ENCODE results near the gene C2orf92. TPM values are rescaled to one million over a fixed set of nuclear protein-coding genes. Genes with fewer than 3 reads are reported as not detected.

C2orf92 gene
- polyA plus RNA-seq, 2 of the 4 experiments (the other 2 are of a cell fraction) = 1.1 to 2.7 TPM

DNA sequence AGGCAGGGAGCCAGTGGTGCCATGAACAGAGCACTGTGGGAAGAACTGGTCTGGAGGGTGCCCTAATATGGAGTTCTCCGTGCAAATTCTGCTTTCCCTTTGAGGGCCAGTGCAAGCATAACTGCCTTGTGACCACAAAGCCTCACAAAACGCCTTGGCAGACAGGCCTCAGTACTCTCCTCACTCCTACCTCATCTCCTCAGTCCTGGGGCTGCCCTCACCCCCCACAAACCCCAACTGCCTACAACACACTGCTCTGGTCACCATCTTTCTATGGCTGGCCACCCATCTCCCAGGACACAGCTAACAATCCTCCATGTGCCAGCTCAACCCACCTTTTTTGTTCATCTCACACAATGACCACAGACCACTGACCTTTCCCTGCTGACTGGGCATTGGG, 14.7 kb upstream of the C2orf92 start (continued):
- TF ChIP-seq CBX2 (IDR thresholded peaks at IDR 0.05; ENCODE audit: borderline replicate concordance, low read depth) (no peak), CEBPB (IDR thresholded peaks at IDR 0.05) (no peak)

DNA sequence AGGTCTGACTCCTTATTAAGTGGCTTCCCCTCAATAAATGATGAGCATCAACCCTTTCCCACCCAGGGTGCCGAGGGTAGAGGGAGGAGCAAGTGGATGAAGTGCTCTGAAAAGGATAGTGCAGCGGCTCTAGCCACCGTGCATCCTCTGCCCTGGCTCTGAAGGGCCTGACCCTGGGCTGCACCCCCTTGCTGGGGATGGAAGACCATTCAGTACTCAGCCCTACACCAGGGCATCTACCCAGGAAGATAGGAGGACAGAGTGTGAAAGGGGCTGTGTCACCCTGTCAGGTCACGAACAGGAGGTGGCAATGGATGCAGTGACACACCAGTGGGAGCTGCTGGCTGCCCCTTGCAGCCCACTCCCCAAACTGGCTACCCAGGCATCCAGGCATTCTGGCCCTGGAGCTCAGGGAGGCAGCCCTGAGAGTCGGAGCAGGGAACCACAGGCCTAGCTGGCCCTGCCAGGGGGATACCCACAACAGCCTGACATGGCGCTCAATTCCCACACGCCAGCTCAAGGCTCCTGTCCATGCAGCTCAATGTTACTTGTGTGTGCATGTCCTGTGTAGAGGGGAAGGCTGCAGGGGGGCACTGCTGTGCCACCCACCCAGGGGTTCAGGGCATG, 13.3 kb upstream of the C2orf92 start:
- no peak for ATAC-seq
- Histone ChIP-seq H3K4me1 (no peaks in the 10 kb centered on the region), H3K9me3 (peaks cover 15% of the 10 kb centered on the region), H3K27ac (no peak overlapping the region), H3K4me3 (no peak overlapping the region), H3K4me2 (no peak overlapping the region)
- no peak for DNase-seq (ENCODE audit: low read depth in 1 of 2, low spot score in 1 of 2)
- WGBS (ENCODE audit: missing lambda C conversion rate) = 89% methylated on average over 5 of the region's 7 CpGs
- no peak for TF ChIP-seq POLR2AphosphoS2 (conservative IDR thresholded peaks at IDR 0.05; ENCODE audit: low read length)
- no peak for TF ChIP-seq CBX2 (IDR thresholded peaks at IDR 0.05; ENCODE audit: borderline replicate concordance, low read depth)
- TF ChIP-seq JUN (IDR thresholded peaks at IDR 0.05) = no peak
- TF ChIP-seq PHF8 (IDR thresholded peaks at IDR 0.05; ENCODE audit: borderline replicate concordance, low read depth) = no peak
- TF ChIP-seq RFX5 (IDR thresholded peaks at IDR 0.05) = no peak
- ChIA-PET POLR2A (interaction anchor here (1.1 kb wide), 1 partner anchor 10 kb away, joined by 5 read pairs; the partner anchor contains the start of gene COX5B), CTCF (interaction anchor here (1.5 kb wide), 1 partner anchor 44 kb away, joined by 4 read pairs; no protein-coding TSS in a partner anchor)
- no peak for FAIRE-seq

DNA sequence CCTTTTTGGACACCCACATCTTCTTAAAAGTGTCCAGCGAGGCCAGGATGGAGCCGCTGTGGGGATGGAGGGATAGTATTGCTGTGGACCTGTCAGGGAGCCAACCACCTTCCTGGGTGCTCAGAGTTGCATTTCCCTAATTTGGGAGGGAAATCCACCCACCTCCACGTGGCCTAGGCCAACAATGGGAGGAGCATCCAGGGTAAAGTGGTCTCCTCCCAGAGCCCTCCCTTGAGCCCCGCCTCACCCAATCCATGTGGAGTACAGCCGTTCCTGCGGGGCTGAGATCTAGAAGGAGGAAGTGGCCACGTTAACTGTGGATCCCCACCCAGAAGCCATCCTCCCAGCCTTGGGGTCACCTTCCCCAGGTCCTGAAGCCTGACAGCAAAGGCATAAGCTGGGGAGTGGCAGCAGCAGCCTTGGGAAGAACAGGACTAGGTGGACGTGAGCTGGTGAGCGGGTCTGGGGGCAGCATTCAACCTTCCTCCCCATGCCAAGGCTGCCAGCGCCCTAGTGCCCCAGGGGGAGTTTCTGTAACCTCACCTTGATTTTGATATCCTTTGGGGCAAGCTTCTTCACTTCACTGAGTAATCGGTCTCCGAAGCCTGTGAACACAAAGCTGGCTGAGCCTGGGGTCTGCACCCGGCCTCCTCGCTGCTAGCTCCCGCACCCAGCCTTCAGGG, 12.5 kb upstream of the C2orf92 start:
- 84% methylated on average over 14 of the region's 15 CpGs for WGBS (ENCODE audit: missing lambda C conversion rate)
- no peak for FAIRE-seq

DNA sequence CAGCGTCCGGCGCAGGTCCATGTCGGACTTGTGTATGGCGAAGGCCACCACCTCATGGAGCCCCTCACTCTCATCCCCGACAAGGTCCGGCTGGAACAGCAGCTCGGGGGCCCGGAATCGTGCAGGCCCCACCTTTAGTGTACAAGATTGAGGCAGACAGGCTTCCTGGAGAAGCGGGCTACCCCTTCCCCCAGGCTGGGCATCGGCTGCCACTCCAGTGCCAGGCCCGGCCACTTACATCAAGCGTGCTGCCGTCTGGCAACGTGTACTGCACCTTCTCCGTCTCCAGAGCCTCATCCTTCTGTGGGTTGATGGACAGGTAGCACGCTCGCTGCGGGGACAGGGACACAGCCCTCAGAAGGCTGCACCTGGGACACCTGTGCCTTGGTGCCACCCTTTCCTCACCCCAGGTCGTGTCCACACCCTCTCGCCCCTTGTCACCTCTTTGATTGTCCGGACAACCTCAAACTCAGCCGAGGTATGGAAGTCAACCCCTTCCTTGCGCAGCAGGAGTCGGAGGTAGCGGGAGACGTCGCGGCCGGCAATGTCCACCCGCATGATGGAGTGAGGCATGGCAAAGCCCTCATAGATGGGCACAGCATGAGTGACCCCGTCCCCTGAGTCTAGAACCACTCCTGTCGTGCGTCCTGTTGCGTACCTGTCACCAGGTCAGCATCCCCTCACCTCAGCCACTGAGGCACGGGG, 11.4 kb upstream of the C2orf92 start:
- no peak overlapping the region for H3K4me2 ChIP-seq
- WGBS (ENCODE audit: missing lambda C conversion rate) = 91% methylated on average over 37 of the region's 37 CpGs
- ChIA-PET POLR2A (no interaction called here), CTCF (interaction anchor here (1.3 kb wide), 1 partner anchor 67 kb away, joined by 7 read pairs; no protein-coding TSS in a partner anchor)
- FAIRE-seq (no peak), ATAC-seq (no peak), DNase-seq (ENCODE audit: low read depth in 1 of 2, low spot score in 1 of 2) (no peak)
- H3K27ac ChIP-seq = no peak overlapping the region
- peaks cover 12% of the 10 kb centered on the region for H3K9me3 ChIP-seq
- peaks cover 9% of the 10 kb centered on the region for H3K4me1 ChIP-seq
- no peak overlapping the region for H3K4me3 ChIP-seq
- no peak for TF ChIP-seq HDAC2 (IDR thresholded peaks at IDR 0.05)
- TF ChIP-seq RNF2 (IDR thresholded peaks at IDR 0.05; ENCODE audit: borderline replicate concordance, low read depth) = no peak
- TF ChIP-seq, protein P1, sequence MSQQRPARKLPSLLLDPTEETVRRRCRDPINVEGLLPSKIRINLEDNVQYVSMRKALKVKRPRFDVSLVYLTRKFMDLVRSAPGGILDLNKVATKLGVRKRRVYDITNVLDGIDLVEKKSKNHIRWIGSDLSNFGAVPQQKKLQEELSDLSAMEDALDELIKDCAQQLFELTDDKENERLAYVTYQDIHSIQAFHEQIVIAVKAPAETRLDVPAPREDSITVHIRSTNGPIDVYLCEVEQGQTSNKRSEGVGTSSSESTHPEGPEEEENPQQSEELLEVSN (IDR thresholded peaks at IDR 0.05; ENCODE audit: borderline replicate concordance, low read depth) = no peak

More for the DNA sequence above, 12.5 kb upstream of the C2orf92 start:
- ATAC-seq (no peak), DNase-seq (ENCODE audit: low read depth in 1 of 2, low spot score in 1 of 2) (no peak)
- TF ChIP-seq EHMT2 (IDR thresholded peaks at IDR 0.05; ENCODE audit: low read depth) = no peak
- TF ChIP-seq, protein P2, sequence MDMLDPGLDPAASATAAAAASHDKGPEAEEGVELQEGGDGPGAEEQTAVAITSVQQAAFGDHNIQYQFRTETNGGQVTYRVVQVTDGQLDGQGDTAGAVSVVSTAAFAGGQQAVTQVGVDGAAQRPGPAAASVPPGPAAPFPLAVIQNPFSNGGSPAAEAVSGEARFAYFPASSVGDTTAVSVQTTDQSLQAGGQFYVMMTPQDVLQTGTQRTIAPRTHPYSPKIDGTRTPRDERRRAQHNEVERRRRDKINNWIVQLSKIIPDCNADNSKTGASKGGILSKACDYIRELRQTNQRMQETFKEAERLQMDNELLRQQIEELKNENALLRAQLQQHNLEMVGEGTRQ (IDR thresholded peaks at IDR 0.05) = no peak
- no peak for TF ChIP-seq NPAS2 (CRISPR knock-in tag; IDR thresholded peaks at IDR 0.05; ENCODE audit: borderline replicate concordance)
- no peak for TF ChIP-seq HOXB5 (CRISPR knock-in tag; IDR thresholded peaks at IDR 0.05)
- H3K4me2 ChIP-seq = no peak overlapping the region
- POLR2A ChIA-PET = interaction anchor here (1.1 kb wide), 1 partner anchor 11 kb away, joined by 5 read pairs; the partner anchor contains the start of gene COX5B
- peaks cover 1% of the 10 kb centered on the region for H3K4me1 ChIP-seq
- CTCF ChIA-PET = interaction anchor here (1.1 to 1.5 kb wide), 3 partner anchors 9 to 66 kb away, joined by 3 to 7 read pairs (median 4); no protein-coding TSS in a partner anchor
- no peak overlapping the region for H3K4me3 ChIP-seq
- peaks cover 15% of the 10 kb centered on the region for H3K9me3 ChIP-seq
- H3K27ac ChIP-seq = no peak overlapping the region
